Esophagus muscularis mucosa (tissue), 4 donors: Measurements from ENCODE around the gene IL21R. TPM values are rescaled to one million over a fixed set of nuclear protein-coding genes. Genes with fewer than 3 reads are reported as not detected.

Experiments
- DNase-seq: peaks from one replicate; pipeline ENCODE4 v3.0.0-alpha.2; 2017; ENCODE audit errors: extremely low spot score
- H3K27ac ChIP-seq, 4 donors: fragments of 200-600 bp; sonication (generic); replicated peaks in 1 of 4; 1 replicate in 3 of 4; 2 replicates in 1 of 4; pipeline ENCODE4 v1.5.1; 2016 to 2019; ENCODE audit warnings: mild to moderate bottlenecking in 1 of 4
- H3K27me3 ChIP-seq, 4 donors: fragments of 200-600 bp; sonication (generic); one replicate each; pipeline versions ENCODE4 v1.5.1 to v1.6.0; 2016 to 2019
- H3K36me3 ChIP-seq, 4 donors: fragments of 200-600 bp; sonication (generic); one replicate each; pipeline ENCODE4 v1.5.1; 2016 to 2019
- H3K4me1 ChIP-seq, 4 donors: fragments of 200-600 bp; sonication (generic); one replicate each; pipeline ENCODE4 v1.5.1; 2016 to 2019
- H3K4me3 ChIP-seq, 4 donors: fragments of 200-600 bp; sonication (generic); 1 replicate in 2 of 4; 2 replicates in 2 of 4; pipeline ENCODE4 v1.5.1; 2016 to 2019; ENCODE audit warnings: mild to moderate bottlenecking in 4 of 4, moderate library complexity in 1 of 4
- H3K9me3 ChIP-seq, 4 donors: fragments of 200-600 bp; sonication (generic); 1 replicate in 3 of 4; 2 replicates in 1 of 4; pipeline ENCODE4 v1.5.1; 2016 to 2019
- EP300 ChIP-seq: sonication (generic); formaldehyde crosslinking; IDR thresholded peaks from one replicate; pipeline ENCODE4 v1.6.1; 2017; ENCODE audit warnings: antibody characterized with exemption
- POLR2A ChIP-seq: fragments of 450-650 bp; IDR thresholded peaks from one replicate; pipeline ENCODE4 v1.6.1; 2017; ENCODE audit warnings: antibody characterized with exemption, moderate library complexity, mild to moderate bottlenecking, low read depth
- POLR2AphosphoS5 ChIP-seq, 2 donors: sonication (generic); formaldehyde crosslinking; IDR thresholded peaks; one replicate each; pipeline ENCODE4 v1.6.1; 2017; ENCODE audit warnings: antibody characterized with exemption in 2 of 2
- WGBS: methylation state at CpG from one replicate; pipeline ENCODE4 v1.1.5; 2018; 5-methylcytosine and 5-hydroxymethylcytosine counted together
- intact Hi-C: fragments of 100-400 bp; cut with DNase I; formaldehyde crosslinking; loops from one replicate; pipeline ENCODE4 v1.15.1; 2023
- total RNA-seq, 4 donors: library from RNA; depleted of rRNA; stranded (reverse); fragments of >200 nt; gene quantifications; one replicate each; pipeline versions ENCODE4 v1.1.0 to v1.2.1, GENCODE V29; 2016
- TF ChIP-seq, protein P1 (sequence below), 3 experiments: fragments of 200-600 bp in 2 of 3; fragments of 450-650 bp in 1 of 3; sonication (generic) in 2 of 3; IDR thresholded peaks; one replicate each; pipeline ENCODE4 v1.5.1; 2017 to 2019; ENCODE audit warnings: antibody characterized with exemption in 3 of 3, mild to moderate bottlenecking in 2 of 3, moderate library complexity in 1 of 3

Gene IL21R
- total RNA-seq, 4 donors from 2014 or later: under 0.01 to 0.50 (median 0.17) TPM; not detected in 1

DNA sequence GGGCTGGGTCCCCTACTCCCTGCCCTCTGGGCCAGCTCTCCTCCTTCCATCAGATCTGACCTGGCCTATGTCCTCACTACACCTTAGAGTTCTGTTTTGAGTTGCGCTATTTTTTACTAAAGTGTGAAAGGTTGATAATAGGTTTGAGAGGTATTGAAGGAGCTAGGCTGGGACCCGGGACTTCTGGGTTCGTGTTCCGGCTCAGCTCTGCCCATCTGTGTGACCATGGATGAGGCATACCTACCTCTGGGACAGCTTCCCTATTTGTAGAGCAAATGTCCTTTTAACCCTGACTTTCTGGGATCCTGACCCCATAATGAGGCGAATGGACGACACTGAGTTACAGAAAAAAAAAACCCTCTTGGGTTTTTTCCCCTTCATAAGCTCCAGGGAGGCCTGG lies 36.0 kb downstream of the IL21R start:
- TF ChIP-seq POLR2A (no peak), POLR2AphosphoS5 (IDR thresholded peaks at IDR 0.05) (no peak), EP300 (no peak)
- TF ChIP-seq, protein P1, sequence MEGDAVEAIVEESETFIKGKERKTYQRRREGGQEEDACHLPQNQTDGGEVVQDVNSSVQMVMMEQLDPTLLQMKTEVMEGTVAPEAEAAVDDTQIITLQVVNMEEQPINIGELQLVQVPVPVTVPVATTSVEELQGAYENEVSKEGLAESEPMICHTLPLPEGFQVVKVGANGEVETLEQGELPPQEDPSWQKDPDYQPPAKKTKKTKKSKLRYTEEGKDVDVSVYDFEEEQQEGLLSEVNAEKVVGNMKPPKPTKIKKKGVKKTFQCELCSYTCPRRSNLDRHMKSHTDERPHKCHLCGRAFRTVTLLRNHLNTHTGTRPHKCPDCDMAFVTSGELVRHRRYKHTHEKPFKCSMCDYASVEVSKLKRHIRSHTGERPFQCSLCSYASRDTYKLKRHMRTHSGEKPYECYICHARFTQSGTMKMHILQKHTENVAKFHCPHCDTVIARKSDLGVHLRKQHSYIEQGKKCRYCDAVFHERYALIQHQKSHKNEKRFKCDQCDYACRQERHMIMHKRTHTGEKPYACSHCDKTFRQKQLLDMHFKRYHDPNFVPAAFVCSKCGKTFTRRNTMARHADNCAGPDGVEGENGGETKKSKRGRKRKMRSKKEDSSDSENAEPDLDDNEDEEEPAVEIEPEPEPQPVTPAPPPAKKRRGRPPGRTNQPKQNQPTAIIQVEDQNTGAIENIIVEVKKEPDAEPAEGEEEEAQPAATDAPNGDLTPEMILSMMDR (IDR thresholded peaks at IDR 0.05): no peak
- Histone ChIP-seq H3K4me3 (no peak overlapping the region), H3K27me3 (peaks cover 0 to 12% (median 0%) of the 10 kb centered on the region in 4 donors), H3K36me3 (no peaks in the 10 kb centered on the region), H3K27ac (no peak overlapping the region), H3K4me1 (no peaks in the 10 kb centered on the region), H3K9me3 (no peaks in the 10 kb centered on the region)
- intact Hi-C loops: no loop called here
- no peak for DNase-seq
- WGBS: 95% methylated on average over 6 of the region's 6 CpGs

- H3K27ac ChIP-seq: no peak overlapping the region
- DNase-seq: no peak
- 67% methylated on average over 18 of the region's 18 CpGs for WGBS
- intact Hi-C loops: no loop called here
- H3K36me3 ChIP-seq: no peaks in the 10 kb centered on the region
- peaks cover 0 to 5% (median 0%) of the 10 kb centered on the region in 4 donors for H3K27me3 ChIP-seq
- H3K9me3 ChIP-seq: peaks cover 0 to 8% (median 4%) of the 10 kb centered on the region in 4 donors
- H3K4me1 ChIP-seq: no peaks in the 10 kb centered on the region
- no peak overlapping the region for H3K4me3 ChIP-seq
- TF ChIP-seq EP300: no peak
- no peak for TF ChIP-seq POLR2AphosphoS5 (IDR thresholded peaks at IDR 0.05)
- no peak for TF ChIP-seq POLR2A
- TF ChIP-seq, protein P1 (IDR thresholded peaks at IDR 0.05): no peak
Observed at GRCh38 chr16:27439271-27440018, 37.5 kb downstream of the IL21R start.

GRCh38 chr16:27441276-27441675 lies 39.3 kb downstream of the IL21R start:
- Histone ChIP-seq H3K36me3 (no peaks in the 10 kb centered on the region), H3K4me1 (no peaks in the 10 kb centered on the region), H3K27me3 (peaks cover 0 to 14% (median 1%) of the 10 kb centered on the region in 4 donors), H3K9me3 (peaks cover 0 to 14% (median 12%) of the 10 kb centered on the region in 4 donors), H3K27ac (no peak overlapping the region), H3K4me3 (no peak overlapping the region)
- no peak for DNase-seq
- WGBS: 92% methylated on average over 5 of the region's 5 CpGs
- intact Hi-C loops: no loop called here
- TF ChIP-seq POLR2A (no peak), POLR2AphosphoS5 (IDR thresholded peaks at IDR 0.05) (no peak), EP300 (no peak)
- TF ChIP-seq, protein P1 (IDR thresholded peaks at IDR 0.05): no peak

DNA sequence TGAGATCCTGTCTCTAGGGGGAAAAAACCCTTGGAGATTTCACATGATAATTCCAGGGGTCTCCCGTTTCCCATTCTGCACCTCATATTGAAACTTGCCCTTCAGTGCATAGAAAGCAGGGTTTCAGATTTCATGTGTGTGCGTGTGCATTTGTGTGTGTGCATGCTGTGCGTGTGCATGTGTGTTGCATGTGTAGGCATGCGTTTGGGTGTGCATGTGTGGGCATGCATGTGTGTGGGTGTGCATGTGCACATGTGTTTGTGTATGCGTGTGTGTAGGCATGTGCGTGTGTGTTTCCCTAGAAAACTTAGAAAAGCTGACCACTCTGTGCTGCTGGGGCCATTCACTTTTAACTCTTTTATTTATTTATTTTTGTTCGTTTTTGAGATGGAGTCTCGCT lies 40.0 kb downstream of the IL21R start:
- H3K9me3 ChIP-seq: peaks cover 0 to 15% (median 12%) of the 10 kb centered on the region in 4 donors
- no peaks in the 10 kb centered on the region for H3K4me1 ChIP-seq
- no peak overlapping the region for H3K4me3 ChIP-seq
- DNase-seq: no peak
- H3K27me3 ChIP-seq: peaks cover 0 to 20% (median 3%) of the 10 kb centered on the region in 4 donors
- no peak overlapping the region for H3K27ac ChIP-seq
- WGBS: 90% methylated on average over 8 of the region's 8 CpGs
- no peaks in the 10 kb centered on the region for H3K36me3 ChIP-seq
- TF ChIP-seq, protein P1 (IDR thresholded peaks at IDR 0.05): no peak
- no peak for TF ChIP-seq POLR2A
- intact Hi-C loops: no loop called here
